Measurements from ENCODE around the gene CACNA1G. TPM values are rescaled to one million over a fixed set of nuclear protein-coding genes. Genes with fewer than 3 reads are reported as not detected.
A peak's percentile ranks its signal among the peaks of the same experiment; 100 is the strongest.

Gene CACNA1G
- total RNA-seq, 1 donor from 2014 or later: not detected

GRCh38 chr17:50664788-50665458 lies 104.4 kb downstream of the CACNA1G start:
- no peak overlapping the region for H3K4me3 Mint-ChIP-seq (ENCODE audit: unreplicated experiment)
- peaks cover 28% of the 10 kb centered on the region for H3K27me3 Mint-ChIP-seq (ENCODE audit: unreplicated experiment)
- no peaks in the 10 kb centered on the region for H3K9me3 Mint-ChIP-seq (ENCODE audit: unreplicated experiment)
- DNase-seq (ENCODE audit: low spot score): no peak
- no peak for TF ChIP-seq CTCF (IDR thresholded peaks at IDR 0.05; ENCODE audit: unreplicated experiment)
- H3K36me3 Mint-ChIP-seq (ENCODE audit: low read depth, unreplicated experiment): peaks cover 4% of the 10 kb centered on the region
- H3K27ac Mint-ChIP-seq (ENCODE audit: unreplicated experiment): no peak overlapping the region
- peaks cover 31% of the 10 kb centered on the region for H3K4me1 Mint-ChIP-seq (ENCODE audit: unreplicated experiment)

- peaks cover 26% of the 10 kb centered on the region for H3K27me3 Mint-ChIP-seq (ENCODE audit: unreplicated experiment)
- no peak overlapping the region for H3K27ac Mint-ChIP-seq (ENCODE audit: unreplicated experiment)
- TF ChIP-seq CTCF (IDR thresholded peaks at IDR 0.05; ENCODE audit: unreplicated experiment): no peak
- H3K4me1 Mint-ChIP-seq (ENCODE audit: unreplicated experiment): peaks cover 27% of the 10 kb centered on the region
- H3K4me3 Mint-ChIP-seq (ENCODE audit: unreplicated experiment): no peak overlapping the region
- peaks cover 4% of the 10 kb centered on the region for H3K36me3 Mint-ChIP-seq (ENCODE audit: low read depth, unreplicated experiment)
- H3K9me3 Mint-ChIP-seq (ENCODE audit: unreplicated experiment): no peaks in the 10 kb centered on the region
- no peak for DNase-seq (ENCODE audit: low spot score)
These were observed 105.3 kb downstream of the CACNA1G start for GRCh38 chr17:50665838-50666237.

- DNase-seq (ENCODE audit: low spot score): no peak
- no peak for TF ChIP-seq CTCF (IDR thresholded peaks at IDR 0.05; ENCODE audit: unreplicated experiment)
- Mint-ChIP-seq H3K9me3 (ENCODE audit: unreplicated experiment) (no peaks in the 10 kb centered on the region), H3K36me3 (ENCODE audit: low read depth, unreplicated experiment) (peaks cover 4% of the 10 kb centered on the region), H3K27ac (ENCODE audit: unreplicated experiment) (peak overlapping the region; percentile 20), H3K27me3 (ENCODE audit: unreplicated experiment) (peaks cover 26% of the 10 kb centered on the region), H3K4me1 (ENCODE audit: unreplicated experiment) (peaks cover 22% of the 10 kb centered on the region), H3K4me3 (ENCODE audit: unreplicated experiment) (no peak overlapping the region)
These were observed 105.8 kb downstream of the CACNA1G start for GRCh38 chr17:50666316-50666715.

GRCh38 chr17:50667259-50668024 lies 106.9 kb downstream of the CACNA1G start:
- TF ChIP-seq CTCF (IDR thresholded peaks at IDR 0.05; ENCODE audit: unreplicated experiment): no peak

More at GRCh38 chr17:50667259-50668024, 106.9 kb downstream of the CACNA1G start:
- Mint-ChIP-seq H3K9me3 (ENCODE audit: unreplicated experiment) (no peaks in the 10 kb centered on the region), H3K4me1 (ENCODE audit: unreplicated experiment) (peaks cover 11% of the 10 kb centered on the region), H3K36me3 (ENCODE audit: low read depth, unreplicated experiment) (peaks cover 4% of the 10 kb centered on the region), H3K4me3 (ENCODE audit: unreplicated experiment) (no peak overlapping the region), H3K27me3 (ENCODE audit: unreplicated experiment) (peaks cover 22% of the 10 kb centered on the region), H3K27ac (ENCODE audit: unreplicated experiment) (peak overlapping the region; percentile 84)
- DNase-seq (ENCODE audit: low spot score): no peak
